Esophagus mucosa (tissue), 1 donor: ENCODE measurements around the gene GALNT2. TPM values are rescaled to one million over a fixed set of nuclear protein-coding genes. Genes with fewer than 3 reads are reported as not detected.

Experiments
- ATAC-seq: fragments of 200-7000 bp; cut with Tn5 transposase; one replicate; pipeline ENCODE4 v1.9.1; 2020
- total RNA-seq: library from RNA; stranded (reverse); gene quantifications from one replicate; pipeline ENCODE4 v1.2.4, GENCODE V29; 2023
- donor health status: DM: yes; HTN: yes; CAD: no.

GALNT2 gene
- total RNA-seq, 1 donor from 2014 or later: 37.6 TPM

- ATAC-seq: no peak
Observed at GRCh38 chr1:230330157-230330556, 263.1 kb downstream of the GALNT2 start.
